SK-N-SH (cell line): ENCODE results near the gene NODAL. TPM values are rescaled to one million over a fixed set of nuclear protein-coding genes. Genes with fewer than 3 reads are reported as not detected.

Source experiments
- CTCF ChIA-PET: fragments of 300-600, 350-600 bp; formaldehyde crosslinking; extraction: SDS; loops from one replicate; lab custom pipeline; 2021; lab: Yijun Ruan, JAX
- POLR2A ChIA-PET: fragments of 350-600 bp; sonication (Branson Sonifier 250); formaldehyde crosslinking; extraction: SDS; loops from one replicate; lab custom pipeline; 2020; ENCODE audit warnings: antibody characterized with exemption, inconsistent platforms; lab: Yijun Ruan, JAX
- DNase-seq: peaks from one replicate; pipeline ENCODE4 v3.0.0; 2012
- H2AFZ ChIP-seq: fragments of 200-600 bp; sonication (generic); 2 replicates; pipeline ENCODE4 v1.8.1; 2016; ENCODE audit warnings: antibody characterized with exemption, mild to moderate bottlenecking, low read depth
- H3F3A ChIP-seq: fragments of 200-600 bp; sonication (generic); replicated peaks from 2 replicates; pipeline ENCODE3; 2016; ENCODE audit warnings: antibody characterized with exemption, mild to moderate bottlenecking; ENCODE audit not compliant: insufficient read depth
- H3K27ac ChIP-seq, 2 experiments: fragments of 200-500 bp in 1 of 2; fragments of 200-600 bp in 1 of 2; sonication (Bioruptor generic) in 1 of 2; sonication (generic), shearing (Covaris generic) in 1 of 2; 2 replicates each; pipeline versions ENCODE4 v1.5.1 to v1.6.1; 2014 to 2016; ENCODE audit warnings: low read depth in 2 of 2, inconsistent platforms in 1 of 2, low read length in 1 of 2, mild to moderate bottlenecking in 1 of 2, mixed read lengths in 1 of 2
- H3K27me3 ChIP-seq: fragments of 200-600 bp; sonication (generic), shearing (Covaris generic); 2 replicates; pipeline ENCODE4 v1.6.1; 2016; ENCODE audit warnings: mixed run types; ENCODE audit not compliant: insufficient read depth
- H3K36me3 ChIP-seq, 2 experiments: fragments of 200-500 bp in 1 of 2; fragments of 200-600 bp in 1 of 2; sonication (Bioruptor generic) in 1 of 2; sonication (generic) in 1 of 2; replicated peaks in 1 of 2; 2 replicates each; pipeline versions ENCODE3 to v1.5.1; 2014 to 2016; ENCODE audit warnings: low read length in 1 of 2, mild to moderate bottlenecking in 1 of 2; ENCODE audit not compliant: insufficient read depth in 2 of 2, control insufficient read depth in 1 of 2
- H3K4me1 ChIP-seq, 2 experiments: fragments of 200-500 bp in 1 of 2; fragments of 200-600 bp in 1 of 2; sonication (Bioruptor generic) in 1 of 2; sonication (generic), shearing (Covaris generic) in 1 of 2; 2 replicates each; pipeline versions ENCODE4 v1.5.1 to v1.6.1; 2014 to 2016; ENCODE audit warnings: low read depth in 1 of 2, low read length in 1 of 2, mixed run types in 1 of 2; ENCODE audit not compliant: insufficient read depth in 2 of 2, control insufficient read depth in 1 of 2
- H3K4me2 ChIP-seq: fragments of 200-600 bp; sonication (generic), shearing (Covaris generic); 2 replicates; pipeline ENCODE4 v1.6.1; 2017; ENCODE audit warnings: mixed run types
- H3K4me3 ChIP-seq, 2 experiments: fragments of 200-500 bp in 1 of 2; fragments of 200-600 bp in 1 of 2; sonication (Bioruptor generic) in 1 of 2; sonication (generic), shearing (Covaris generic) in 1 of 2; 2 replicates each; pipeline versions ENCODE4 v1.5.1 to v1.8.1; 2014 to 2016; ENCODE audit warnings: low read depth in 2 of 2, inconsistent platforms in 1 of 2, low read length in 1 of 2, mild to moderate bottlenecking in 1 of 2, mixed read lengths in 1 of 2, moderate library complexity in 1 of 2
- H3K79me2 ChIP-seq: fragments of 200-600 bp; sonication (generic); 2 replicates; pipeline ENCODE4 v1.8.1; 2017; ENCODE audit warnings: mild to moderate bottlenecking; ENCODE audit not compliant: insufficient read depth
- H3K9ac ChIP-seq: fragments of 200-600 bp; sonication (generic); 2 replicates; pipeline ENCODE4 v1.6.1; 2017; ENCODE audit warnings: mixed run types
- H3K9me2 ChIP-seq: fragments of 200-600 bp; sonication (generic); 2 replicates; pipeline ENCODE4 v1.6.1; 2017; ENCODE audit warnings: mixed run types
- H3K9me3 ChIP-seq: fragments of 200-600 bp; sonication (generic); 2 replicates; pipeline ENCODE4 v1.6.1; 2017; ENCODE audit warnings: mixed run types, mild to moderate bottlenecking, moderate library complexity
- H4K20me1 ChIP-seq: fragments of 200-600 bp; sonication (generic); 2 replicates; pipeline ENCODE4 v1.6.1; 2017; ENCODE audit warnings: mild to moderate bottlenecking, mixed run types; ENCODE audit not compliant: insufficient read depth
- CTCF ChIP-seq: fragments of 200-600 bp; sonication (generic); IDR thresholded peaks from 2 replicates; pipeline ENCODE4 v1.6.1; 2017; ENCODE audit warnings: antibody characterized with exemption, mild to moderate bottlenecking, moderate library complexity
- ELF1 ChIP-seq: IDR thresholded peaks from 2 replicates; pipeline ENCODE4 v1.4.0; 2012
- EP300 ChIP-seq, 2 experiments: IDR thresholded peaks; 2 replicates each; pipeline versions ENCODE4 v1.4.0 to v1.6.1; 2012; ENCODE audit warnings: borderline replicate concordance in 1 of 2, low read depth in 1 of 2, low read length in 1 of 2
- FOSL2 ChIP-seq: IDR thresholded peaks from 2 replicates; pipeline ENCODE4 v1.4.0; 2012; ENCODE audit warnings: low read depth, mild to moderate bottlenecking, moderate library complexity, borderline replicate concordance
- FOXJ3 ChIP-seq: sonication (generic); formaldehyde crosslinking; IDR thresholded peaks from 2 replicates; pipeline ENCODE4 v1.5.1; 2020; ENCODE audit warnings: mild to moderate bottlenecking, missing genetic modification reagents
- NFIC ChIP-seq: IDR thresholded peaks from 2 replicates; pipeline ENCODE4 v1.4.0; 2012; ENCODE audit warnings: borderline replicate concordance
- RCOR1 ChIP-seq: fragments of 150-350 bp; IDR thresholded peaks from 2 replicates; pipeline ENCODE4 v1.6.1; 2017; ENCODE audit warnings: antibody characterized with exemption, low read length
- REST ChIP-seq: IDR thresholded peaks from 2 replicates; pipeline ENCODE4 v1.6.1; 2012; ENCODE audit warnings: mild to moderate bottlenecking, low read depth, low read length, moderate library complexity
- RFX5 ChIP-seq: IDR thresholded peaks from 2 replicates; pipeline ENCODE4 v1.6.1; 2012; ENCODE audit warnings: mild to moderate bottlenecking, improper control_type of control experiment, low read length
- WGBS: methylation state at CpG from one replicate; pipeline ENCODE4 v1.1.6; 2017; ENCODE audit warnings: low lambda C conversion rate; 5-methylcytosine and 5-hydroxymethylcytosine counted together
- polyA plus RNA-seq, 3 experiments: library from polyadenylated mRNA; depleted of rRNA; stranded (reverse); fragments of >200 nt; gene quantifications; 2 replicates each; pipeline ENCODE4 v1.2.3, GENCODE V29; 2012
- TF ChIP-seq, protein P1 (sequence below): IDR thresholded peaks from 2 replicates; pipeline ENCODE4 v1.4.0; 2012; ENCODE audit warnings: low read depth, borderline replicate concordance

Gene NODAL
- polyA plus RNA-seq, 1 of the 3 experiments (the other 2 are of a cell fraction): not detected

DNA sequence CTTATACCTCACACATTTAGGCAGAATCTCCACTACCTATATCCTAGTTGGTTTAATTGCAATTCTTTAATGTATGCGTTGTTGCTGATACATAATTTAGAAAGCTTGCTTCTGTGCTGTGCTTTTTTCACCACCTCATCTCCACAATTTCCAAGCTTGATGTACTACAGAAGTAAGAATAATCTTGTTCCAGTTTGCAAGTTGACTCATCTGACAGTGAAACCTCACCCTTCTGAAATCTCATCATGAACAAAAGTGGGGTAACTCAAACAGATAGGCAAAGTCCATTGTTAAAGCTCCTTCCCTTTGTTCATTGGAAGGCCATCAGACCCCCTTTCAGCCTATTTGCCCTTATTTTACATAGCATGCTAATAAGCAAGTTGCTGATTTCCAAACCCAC lies 23.9 kb downstream of the NODAL start:
- H3K36me3 ChIP-seq: peaks cover 30 to 32% of the 10 kb centered on the region in 2 experiments
- 0 out of 2 replicates have a peak overlapping the region, but pooled peaks have one; percentile 27 for H3K4me2 ChIP-seq
- ChIA-PET CTCF (interaction anchor here (0.8 to 1.4 kb wide), 2 partner anchors 13 to 44 kb away, joined by 3 to 6 read pairs; partner anchors contain the start of gene EIF4EBP2), POLR2A (no interaction called here)
- no peaks in the 10 kb centered on the region for H3K9me3 ChIP-seq
- no peaks in the 10 kb centered on the region for H3F3A ChIP-seq
- no peaks in the 10 kb centered on the region for H3K9me2 ChIP-seq
- no peak overlapping the region for H3K9ac ChIP-seq
- H4K20me1 ChIP-seq: peaks cover 63% of the 10 kb centered on the region
- no peak overlapping the region for H2AFZ ChIP-seq
- WGBS: 97% methylated on average over 1 of the region's 1 CpG
- H3K79me2 ChIP-seq: peaks cover 64% of the 10 kb centered on the region
- no peaks in the 10 kb centered on the region for H3K4me1 ChIP-seq
- no peak overlapping the region for H3K4me3 ChIP-seq
- TF ChIP-seq FOXJ3 (CRISPR knock-in tag): no peak
- TF ChIP-seq, protein P1, sequence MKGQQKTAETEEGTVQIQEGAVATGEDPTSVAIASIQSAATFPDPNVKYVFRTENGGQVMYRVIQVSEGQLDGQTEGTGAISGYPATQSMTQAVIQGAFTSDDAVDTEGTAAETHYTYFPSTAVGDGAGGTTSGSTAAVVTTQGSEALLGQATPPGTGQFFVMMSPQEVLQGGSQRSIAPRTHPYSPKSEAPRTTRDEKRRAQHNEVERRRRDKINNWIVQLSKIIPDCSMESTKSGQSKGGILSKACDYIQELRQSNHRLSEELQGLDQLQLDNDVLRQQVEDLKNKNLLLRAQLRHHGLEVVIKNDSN: no peak
- TF ChIP-seq ELF1: no peak
- TF ChIP-seq CTCF: no peak
- no peak for TF ChIP-seq RFX5
- no peak for TF ChIP-seq NFIC
- peak overlapping the region in 1 of 2 experiments; percentile 18; a peak in 2 of 4 replicates for H3K27ac ChIP-seq
- DNase-seq: no peak
- H3K27me3 ChIP-seq: no peaks in the 10 kb centered on the region

DNA sequence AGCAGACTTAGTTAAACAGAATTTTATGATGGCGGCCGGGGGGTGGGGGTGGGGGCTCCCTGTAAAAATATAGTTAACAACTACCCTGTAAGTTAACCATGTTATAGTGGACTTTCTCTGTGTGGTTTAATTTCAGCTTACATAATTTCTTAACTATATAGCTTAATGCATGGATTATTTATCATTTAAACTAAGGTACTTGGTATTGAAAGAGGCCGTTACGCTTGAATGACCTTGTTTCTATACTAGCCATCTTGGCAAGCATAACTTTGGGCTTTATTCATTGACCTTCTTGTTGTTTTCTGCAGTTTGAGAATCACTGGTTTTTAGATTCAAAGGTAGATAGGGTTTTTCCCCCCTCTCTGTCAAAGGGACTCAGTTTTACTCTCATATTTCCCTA lies 29.1 kb downstream of the NODAL start:
- TF ChIP-seq CTCF: no peak
- no peak for TF ChIP-seq RFX5
- TF ChIP-seq RCOR1: no peak
- TF ChIP-seq EP300 (IDR thresholded peaks at IDR 0.05; ENCODE audit: borderline replicate concordance in 1 of 2, low read depth in 1 of 2, low read length in 1 of 2): no peak
- TF ChIP-seq REST: no peak
- TF ChIP-seq FOSL2: no peak
- POLR2A ChIA-PET: no interaction called here
- no peak overlapping the region for H3K9ac ChIP-seq

More for the DNA sequence above, 29.1 kb downstream of the NODAL start:
- Histone ChIP-seq H2AFZ (no peak overlapping the region), H3K79me2 (peaks cover 93% of the 10 kb centered on the region), H3K9me3 (no peaks in the 10 kb centered on the region), H3K9me2 (no peaks in the 10 kb centered on the region), H3K36me3 (peaks cover 4 to 19% of the 10 kb centered on the region in 2 experiments), H4K20me1 (peaks cover 85% of the 10 kb centered on the region), H3K4me3 (no peak overlapping the region), H3K4me2 (no peak overlapping the region), H3F3A (peaks cover 9% of the 10 kb centered on the region), H3K27ac (no peak overlapping the region), H3K4me1 (peaks cover 0 to 3% of the 10 kb centered on the region in 2 experiments; a peak in 2 of 4 replicates), H3K27me3 (no peaks in the 10 kb centered on the region)
- no peak for DNase-seq
- 89% methylated on average over 4 of the region's 4 CpGs for WGBS
- CTCF ChIA-PET: interaction anchor here (0.6 to 1.4 kb wide), 2 partner anchors 12 to 85 kb away, joined by 3 to 4 read pairs; no protein-coding TSS in a partner anchor
